HepG2 (cell line): ENCODE measurements around the gene WSB1. TPM values are rescaled to one million over a fixed set of nuclear protein-coding genes. Genes with fewer than 3 reads are reported as not detected.
A peak's percentile ranks its signal among the peaks of the same experiment; 100 is the strongest.

ENCODE experiments used
- ARNTL ChIP-seq: sonication (generic); formaldehyde crosslinking; IDR thresholded peaks from 2 replicates; pipeline ENCODE4 v1.4.0; 2020; ENCODE audit warnings: mild to moderate bottlenecking, missing genetic modification reagents
- ATRX ChIP-seq: sonication (generic); formaldehyde crosslinking; IDR thresholded peaks from 2 replicates; pipeline ENCODE4 v1.4.0; 2020; ENCODE audit warnings: missing genetic modification reagents, borderline replicate concordance
- HNF4G ChIP-seq, 2 experiments: sonication (generic) in 1 of 2; formaldehyde crosslinking in 1 of 2; IDR thresholded peaks; 2 replicates each; pipeline versions ENCODE4 v1.4.0 to v1.6.1; 2011 to 2020; ENCODE audit warnings: borderline replicate concordance in 2 of 2, low read depth in 2 of 2, mild to moderate bottlenecking in 2 of 2, low read length in 1 of 2, missing genetic modification reagents in 1 of 2, moderate library complexity in 1 of 2
- KDM5B ChIP-seq: sonication (generic); formaldehyde crosslinking; IDR thresholded peaks from 2 replicates; pipeline ENCODE4 v1.4.0; 2020; ENCODE audit warnings: missing genetic modification reagents, mild to moderate bottlenecking, borderline replicate concordance
- MED8 ChIP-seq: sonication (generic); formaldehyde crosslinking; IDR thresholded peaks from 2 replicates; pipeline ENCODE4 v1.8.1; 2023; ENCODE audit warnings: mild to moderate bottlenecking, missing genetic modification reagents; ENCODE audit not compliant: insufficient replicate concordance
- NFIC ChIP-seq: IDR thresholded peaks from 2 replicates; pipeline ENCODE4 v1.6.1; 2012; ENCODE audit warnings: mild to moderate bottlenecking, low read length, inconsistent platforms
- NFYB ChIP-seq: sonication (generic); formaldehyde crosslinking; IDR thresholded peaks from 2 replicates; pipeline ENCODE4 v1.4.0; 2020; ENCODE audit warnings: missing genetic modification reagents
- NR0B2 ChIP-seq: sonication (generic); formaldehyde crosslinking; IDR thresholded peaks from 2 replicates; pipeline ENCODE4 v1.4.0; 2020; ENCODE audit warnings: mild to moderate bottlenecking, missing genetic modification reagents
- PAX8 ChIP-seq: sonication (generic); formaldehyde crosslinking; IDR thresholded peaks from 2 replicates; pipeline ENCODE4 v1.8.0; 2022; ENCODE audit warnings: mild to moderate bottlenecking, missing genetic modification reagents, borderline replicate concordance
- PCBP1 ChIP-seq: fragments of 200-400 bp; formaldehyde crosslinking; IDR thresholded peaks from 2 replicates; pipeline ENCODE4 v1.6.1; 2017; ENCODE audit warnings: mild to moderate bottlenecking, low read depth, low read length, borderline replicate concordance
- SNAI1 ChIP-seq: sonication (generic); formaldehyde crosslinking; IDR thresholded peaks from 2 replicates; pipeline ENCODE4 v1.5.0; 2020; ENCODE audit warnings: mild to moderate bottlenecking, missing genetic modification reagents, borderline replicate concordance
- SOX6 ChIP-seq, 2 experiments: fragments of 450-650 bp in 1 of 2; sonication (generic) in 1 of 2; formaldehyde crosslinking in 1 of 2; IDR thresholded peaks; 2 replicates each; pipeline versions ENCODE4 v1.4.0 to v1.6.1; 2017 to 2020; ENCODE audit warnings: antibody characterized with exemption in 1 of 2, mild to moderate bottlenecking in 1 of 2, missing genetic modification reagents in 1 of 2
- SRSF1 ChIP-seq: fragments of 200-400 bp; formaldehyde crosslinking; optimal IDR thresholded peaks from 2 replicates; pipeline ENCODE3; 2017; ENCODE audit warnings: mild to moderate bottlenecking, low read depth, low read length, moderate library complexity
- XRCC5 ChIP-seq: fragments of 200-400 bp; formaldehyde crosslinking; optimal IDR thresholded peaks from 2 replicates; pipeline ENCODE3; 2017; ENCODE audit warnings: mild to moderate bottlenecking, low read length
- ZNF34 ChIP-seq: sonication (generic); formaldehyde crosslinking; IDR thresholded peaks from 2 replicates; pipeline ENCODE4 v1.4.0; 2020; ENCODE audit warnings: mild to moderate bottlenecking, missing genetic modification reagents, borderline replicate concordance
- ZNF670 ChIP-seq: sonication (generic); formaldehyde crosslinking; IDR thresholded peaks from 2 replicates; pipeline ENCODE4 v1.8.0; 2022; ENCODE audit warnings: mild to moderate bottlenecking, missing genetic modification reagents, borderline replicate concordance
- polyA plus RNA-seq, 8 experiments: library from polyadenylated mRNA; depleted of rRNA in 3 of 8; stranded (reverse) in 7 of 8; unstranded in 1 of 8; fragments of >200 nt; fragmentation: Illumina TruSeq in 4 of 8; extraction: Trizol in 4 of 8; gene quantifications; 2 replicates each; pipeline versions ENCODE4 v1.2.1 to v1.2.3, GENCODE V29; 2011 to 2016; ENCODE audit warnings: low read depth in 4 of 8, missing spikeins in 1 of 8, mixed read lengths in 1 of 8; ENCODE audit not compliant: insufficient read depth in 1 of 8
- total RNA-seq, 5 experiments: library from RNA; depleted of rRNA; stranded (reverse); fragments of >200 nt; fragmentation: Illumina TruSeq; extraction: Trizol; gene quantifications; 2 replicates each; pipeline ENCODE4 v1.2.3, GENCODE V29; 2016; ENCODE audit warnings: low read depth in 1 of 5
- TF ChIP-seq, protein P1 (sequence below): sonication (generic); formaldehyde crosslinking; IDR thresholded peaks from 2 replicates; pipeline ENCODE4 v1.4.0; 2020; ENCODE audit warnings: mild to moderate bottlenecking, missing genetic modification reagents
- TF ChIP-seq, protein P2 (sequence below): sonication (generic); formaldehyde crosslinking; IDR thresholded peaks from 2 replicates; pipeline ENCODE4 v1.8.0; 2022; ENCODE audit warnings: missing genetic modification reagents, mild to moderate bottlenecking, moderate library complexity, borderline replicate concordance
- TF ChIP-seq, protein P3 (sequence below): sonication (generic); formaldehyde crosslinking; IDR thresholded peaks from 2 replicates; pipeline ENCODE4 v1.4.0; 2020; ENCODE audit warnings: mild to moderate bottlenecking, missing genetic modification reagents
- TF ChIP-seq, protein P4 (sequence below): IDR thresholded peaks from 2 replicates; pipeline ENCODE4 v1.6.1; 2016; ENCODE audit warnings: missing compliant biosample characterization, missing genetic modification reagents, borderline replicate concordance

Gene WSB1
- total and polyA plus RNA-seq, 2 of the 13 experiments (the other 11 are each of a cell fraction or from before 2014, with no cell fraction given) = 81.3 to 294 TPM

GRCh38 chr17:27354051-27354490 is 60.2 kb downstream of the WSB1 start (continued):
- 0 out of 2 replicates have a peak, but pooled peaks have one; percentile 45 for TF ChIP-seq NR0B2 (CRISPR knock-in tag)
- TF ChIP-seq, protein P1, sequence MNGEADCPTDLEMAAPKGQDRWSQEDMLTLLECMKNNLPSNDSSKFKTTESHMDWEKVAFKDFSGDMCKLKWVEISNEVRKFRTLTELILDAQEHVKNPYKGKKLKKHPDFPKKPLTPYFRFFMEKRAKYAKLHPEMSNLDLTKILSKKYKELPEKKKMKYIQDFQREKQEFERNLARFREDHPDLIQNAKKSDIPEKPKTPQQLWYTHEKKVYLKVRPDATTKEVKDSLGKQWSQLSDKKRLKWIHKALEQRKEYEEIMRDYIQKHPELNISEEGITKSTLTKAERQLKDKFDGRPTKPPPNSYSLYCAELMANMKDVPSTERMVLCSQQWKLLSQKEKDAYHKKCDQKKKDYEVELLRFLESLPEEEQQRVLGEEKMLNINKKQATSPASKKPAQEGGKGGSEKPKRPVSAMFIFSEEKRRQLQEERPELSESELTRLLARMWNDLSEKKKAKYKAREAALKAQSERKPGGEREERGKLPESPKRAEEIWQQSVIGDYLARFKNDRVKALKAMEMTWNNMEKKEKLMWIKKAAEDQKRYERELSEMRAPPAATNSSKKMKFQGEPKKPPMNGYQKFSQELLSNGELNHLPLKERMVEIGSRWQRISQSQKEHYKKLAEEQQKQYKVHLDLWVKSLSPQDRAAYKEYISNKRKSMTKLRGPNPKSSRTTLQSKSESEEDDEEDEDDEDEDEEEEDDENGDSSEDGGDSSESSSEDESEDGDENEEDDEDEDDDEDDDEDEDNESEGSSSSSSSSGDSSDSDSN (CRISPR knock-in tag) = 0 out of 2 replicates have a peak, but pooled peaks have one; percentile 5
- TF ChIP-seq ARNTL (CRISPR knock-in tag) = 0 out of 2 replicates have a peak, but pooled peaks have one; percentile 20
- no peak for TF ChIP-seq MED8 (CRISPR knock-in tag)
- no peak for TF ChIP-seq SOX6 (IDR thresholded peaks at IDR 0.05)
- TF ChIP-seq SOX6 (CRISPR knock-in tag; IDR thresholded peaks at IDR 0.05) = no peak
- no peak for TF ChIP-seq HNF4G (IDR thresholded peaks at IDR 0.05; ENCODE audit: borderline replicate concordance, low read depth, low read length)
- no peak for TF ChIP-seq HNF4G (CRISPR knock-in tag; IDR thresholded peaks at IDR 0.05; ENCODE audit: borderline replicate concordance, low read depth)
- peak; percentile 84; the same call in 1 of the 2 replicates for TF ChIP-seq KDM5B (CRISPR knock-in tag)
- no peak for TF ChIP-seq SRSF1
- TF ChIP-seq, protein P2, sequence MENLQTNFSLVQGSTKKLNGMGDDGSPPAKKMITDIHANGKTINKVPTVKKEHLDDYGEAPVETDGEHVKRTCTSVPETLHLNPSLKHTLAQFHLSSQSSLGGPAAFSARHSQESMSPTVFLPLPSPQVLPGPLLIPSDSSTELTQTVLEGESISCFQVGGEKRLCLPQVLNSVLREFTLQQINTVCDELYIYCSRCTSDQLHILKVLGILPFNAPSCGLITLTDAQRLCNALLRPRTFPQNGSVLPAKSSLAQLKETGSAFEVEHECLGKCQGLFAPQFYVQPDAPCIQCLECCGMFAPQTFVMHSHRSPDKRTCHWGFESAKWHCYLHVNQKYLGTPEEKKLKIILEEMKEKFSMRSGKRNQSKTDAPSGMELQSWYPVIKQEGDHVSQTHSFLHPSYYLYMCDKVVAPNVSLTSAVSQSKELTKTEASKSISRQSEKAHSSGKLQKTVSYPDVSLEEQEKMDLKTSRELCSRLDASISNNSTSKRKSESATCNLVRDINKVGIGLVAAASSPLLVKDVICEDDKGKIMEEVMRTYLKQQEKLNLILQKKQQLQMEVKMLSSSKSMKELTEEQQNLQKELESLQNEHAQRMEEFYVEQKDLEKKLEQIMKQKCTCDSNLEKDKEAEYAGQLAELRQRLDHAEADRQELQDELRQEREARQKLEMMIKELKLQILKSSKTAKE = 0 out of 2 replicates have a peak, but pooled peaks have one; percentile 27
- no peak for TF ChIP-seq NFIC
- no peak for TF ChIP-seq PCBP1
- no peak for TF ChIP-seq SNAI1 (CRISPR knock-in tag)
- TF ChIP-seq ZNF670 (CRISPR knock-in tag) = no peak
- TF ChIP-seq, protein P3, sequence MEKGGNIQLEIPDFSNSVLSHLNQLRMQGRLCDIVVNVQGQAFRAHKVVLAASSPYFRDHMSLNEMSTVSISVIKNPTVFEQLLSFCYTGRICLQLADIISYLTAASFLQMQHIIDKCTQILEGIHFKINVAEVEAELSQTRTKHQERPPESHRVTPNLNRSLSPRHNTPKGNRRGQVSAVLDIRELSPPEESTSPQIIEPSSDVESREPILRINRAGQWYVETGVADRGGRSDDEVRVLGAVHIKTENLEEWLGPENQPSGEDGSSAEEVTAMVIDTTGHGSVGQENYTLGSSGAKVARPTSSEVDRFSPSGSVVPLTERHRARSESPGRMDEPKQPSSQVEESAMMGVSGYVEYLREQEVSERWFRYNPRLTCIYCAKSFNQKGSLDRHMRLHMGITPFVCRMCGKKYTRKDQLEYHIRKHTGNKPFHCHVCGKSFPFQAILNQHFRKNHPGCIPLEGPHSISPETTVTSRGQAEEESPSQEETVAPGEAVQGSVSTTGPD (CRISPR knock-in tag) = peak; percentile 29; the same call in 1 of the 2 replicates
- TF ChIP-seq ATRX (CRISPR knock-in tag) = no peak
- TF ChIP-seq ZNF34 (CRISPR knock-in tag) = 0 out of 2 replicates have a peak, but pooled peaks have one; percentile 27
- peak; percentile 7 for TF ChIP-seq XRCC5
- peak; percentile 66; the same call in 1 of the 2 replicates for TF ChIP-seq PAX8 (CRISPR knock-in tag)
- TF ChIP-seq, protein P4, sequence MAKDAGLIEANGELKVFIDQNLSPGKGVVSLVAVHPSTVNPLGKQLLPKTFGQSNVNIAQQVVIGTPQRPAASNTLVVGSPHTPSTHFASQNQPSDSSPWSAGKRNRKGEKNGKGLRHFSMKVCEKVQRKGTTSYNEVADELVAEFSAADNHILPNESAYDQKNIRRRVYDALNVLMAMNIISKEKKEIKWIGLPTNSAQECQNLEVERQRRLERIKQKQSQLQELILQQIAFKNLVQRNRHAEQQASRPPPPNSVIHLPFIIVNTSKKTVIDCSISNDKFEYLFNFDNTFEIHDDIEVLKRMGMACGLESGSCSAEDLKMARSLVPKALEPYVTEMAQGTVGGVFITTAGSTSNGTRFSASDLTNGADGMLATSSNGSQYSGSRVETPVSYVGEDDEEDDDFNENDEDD (CRISPR knock-in tag) = no peak
- TF ChIP-seq NFYB (CRISPR knock-in tag) = 0 out of 2 replicates have a peak, but pooled peaks have one; percentile 21
